Liver (tissue), 9 donors: ENCODE measurements around the gene SIRPA. TPM values are rescaled to one million over a fixed set of nuclear protein-coding genes. Genes with fewer than 3 reads are reported as not detected.
A peak's percentile ranks its signal among the peaks of the same experiment; 100 is the strongest.

Experiments
- DNase-seq: peaks from one replicate; pipeline ENCODE4 v3.0.0-alpha.2; 2017; ENCODE audit warnings: low spot score
- H3K27ac ChIP-seq, 2 donors: one replicate each; pipeline ENCODE4 v1.7.0; 2013; ENCODE audit warnings: inconsistent platforms in 2 of 2, low read length in 2 of 2, control low read depth in 1 of 2, low read depth in 1 of 2, mild to moderate bottlenecking in 1 of 2
- H3K27me3 ChIP-seq, 4 donors: one replicate each; pipeline versions ENCODE4 v1.6.1 to v1.7.0; 2013; ENCODE audit warnings: low read length in 3 of 4, inconsistent platforms in 1 of 4, mild to moderate bottlenecking in 1 of 4, moderate library complexity in 1 of 4; ENCODE audit not compliant: control insufficient read depth in 4 of 4, insufficient read depth in 4 of 4
- H3K36me3 ChIP-seq, 4 donors: one replicate each; pipeline versions ENCODE4 v1.6.1 to v1.7.0; 2013; ENCODE audit warnings: low read length in 3 of 4, mild to moderate bottlenecking in 3 of 4, low read depth in 1 of 4, moderate library complexity in 1 of 4; ENCODE audit not compliant: control insufficient read depth in 4 of 4, insufficient read depth in 3 of 4
- H3K4me1 ChIP-seq, 4 donors: one replicate each; pipeline versions ENCODE4 v1.6.1 to v1.7.0; 2013; ENCODE audit warnings: low read length in 3 of 4, mild to moderate bottlenecking in 3 of 4, moderate library complexity in 1 of 4; ENCODE audit not compliant: control insufficient read depth in 4 of 4, insufficient read depth in 4 of 4
- H3K4me3 ChIP-seq, 3 donors: one replicate each; pipeline versions ENCODE4 v1.6.1 to v1.7.0; 2013; ENCODE audit warnings: low read length in 3 of 3, control low read depth in 1 of 3, low read depth in 1 of 3, mild to moderate bottlenecking in 1 of 3
- H3K9ac ChIP-seq, 2 donors: one replicate each; pipeline ENCODE4 v1.7.0; 2013; ENCODE audit warnings: low read length in 2 of 2, mild to moderate bottlenecking in 2 of 2, moderate library complexity in 2 of 2, control low read depth in 1 of 2, low read depth in 1 of 2
- H3K9me3 ChIP-seq, 4 donors: one replicate each; pipeline versions ENCODE4 v1.6.1 to v1.7.0; 2013; ENCODE audit warnings: low read length in 3 of 4; ENCODE audit not compliant: control insufficient read depth in 4 of 4
- EGR1 ChIP-seq, 2 donors: IDR thresholded peaks; 2 replicates each; pipeline ENCODE4 v1.6.1; 2016 to 2018; ENCODE audit warnings: antibody characterized with exemption in 2 of 2, low read depth in 2 of 2
- FOXA1 ChIP-seq: IDR thresholded peaks from 2 replicates; pipeline ENCODE4 v1.6.1; 2016; ENCODE audit warnings: antibody characterized with exemption
- FOXA2 ChIP-seq: IDR thresholded peaks from 2 replicates; pipeline ENCODE4 v1.6.1; 2016; ENCODE audit warnings: antibody characterized with exemption
- GABPA ChIP-seq, 2 donors: IDR thresholded peaks in 1 of 2; conservative IDR thresholded peaks in 1 of 2; 2 replicates each; pipeline ENCODE4 v1.6.1; 2016; ENCODE audit warnings: antibody characterized with exemption in 2 of 2, mild to moderate bottlenecking in 1 of 2, moderate library complexity in 1 of 2
- HNF4G ChIP-seq: IDR thresholded peaks from 2 replicates; pipeline ENCODE4 v1.6.1; 2016; ENCODE audit warnings: antibody characterized with exemption
- JUND ChIP-seq, 2 donors: IDR thresholded peaks; 2 replicates each; pipeline ENCODE4 v1.6.1; 2016; ENCODE audit warnings: antibody characterized with exemption in 2 of 2
- MAX ChIP-seq: IDR thresholded peaks from 2 replicates; pipeline ENCODE4 v1.6.1; 2016; ENCODE audit warnings: antibody characterized with exemption
- NR2F2 ChIP-seq: IDR thresholded peaks from 2 replicates; pipeline ENCODE4 v1.6.1; 2016; ENCODE audit warnings: antibody characterized with exemption
- RAD21 ChIP-seq, 2 donors: IDR thresholded peaks; 2 replicates each; pipeline ENCODE4 v1.6.1; 2016; ENCODE audit warnings: antibody characterized with exemption in 2 of 2, mild to moderate bottlenecking in 2 of 2
- REST ChIP-seq: IDR thresholded peaks from 2 replicates; pipeline ENCODE4 v1.6.1; 2016; ENCODE audit warnings: antibody characterized with exemption, mild to moderate bottlenecking
- RXRA ChIP-seq, 2 donors: IDR thresholded peaks; 2 replicates each; pipeline ENCODE4 v1.6.1; 2017 to 2018; ENCODE audit warnings: antibody characterized with exemption in 2 of 2, mild to moderate bottlenecking in 1 of 2
- SP1 ChIP-seq: IDR thresholded peaks from 2 replicates; pipeline ENCODE4 v1.6.1; 2018; ENCODE audit warnings: antibody characterized with exemption, mild to moderate bottlenecking
- TAF1 ChIP-seq: conservative IDR thresholded peaks from 2 replicates; pipeline ENCODE4 v1.6.1; 2016; ENCODE audit warnings: antibody characterized with exemption, mild to moderate bottlenecking
- YY1 ChIP-seq: IDR thresholded peaks from 2 replicates; pipeline ENCODE4 v1.6.1; 2016; ENCODE audit warnings: antibody characterized with exemption, mild to moderate bottlenecking
- ZBTB33 ChIP-seq: IDR thresholded peaks from 2 replicates; pipeline ENCODE4 v1.6.1; 2016; ENCODE audit warnings: antibody characterized with exemption
- WGBS: extraction: QIAGEN DNeasy Blood & Tissue Kit; methylation state at CpG from one replicate; pipeline ENCODE4 v1.1.7; 2013; 5-methylcytosine and 5-hydroxymethylcytosine counted together
- polyA plus RNA-seq, 2 donors: library from polyadenylated mRNA; stranded (reverse) in 1 of 2; unstranded in 1 of 2; fragments of 200-250 nt in 1 of 2; fragments of >200 nt in 1 of 2; fragmentation: Nextera tagmentation in 1 of 2; extraction: Ambion mirVana in 1 of 2; gene quantifications; one replicate each; pipeline versions ENCODE4 v1.2.1 to v1.2.3, GENCODE V29; 2013 to 2015
- total RNA-seq, 2 donors: library from RNA; depleted of rRNA; stranded (reverse); fragments of >200 nt; gene quantifications; one replicate each; pipeline ENCODE4 v1.2.3, GENCODE V29; 2014
- TF ChIP-seq, protein P1 (sequence below): fragments of 150-350 bp; IDR thresholded peaks from 2 replicates; pipeline ENCODE4 v1.5.1; 2017; ENCODE audit warnings: improper control_type of control experiment, low read depth, low read length; ENCODE audit not compliant: missing input control
- TF ChIP-seq, protein P2 (sequence below): IDR thresholded peaks from 2 replicates; pipeline ENCODE4 v1.6.1; 2016; ENCODE audit warnings: antibody characterized with exemption
- donor health status: healthy.
- donor health status: healthy.
- donor health status: healthy.
- donor health status: healthy.
- donor health status: healthy.

Gene SIRPA
- total and polyA plus RNA-seq, 4 donors, result 5.4 to 47.5 (median 23.2) TPM

GRCh38 chr20:1879934-1880333, 15.3 kb upstream of the SIRPA start:
- no peak for DNase-seq
- Histone ChIP-seq H3K9ac (no peak overlapping the region), H3K27me3 (no peaks in the 10 kb centered on the region), H3K4me3 (no peak overlapping the region), H3K36me3 (no peaks in the 10 kb centered on the region), H3K9me3 (no peaks in the 10 kb centered on the region), H3K27ac (peak overlapping the region; percentile 60 to 86), H3K4me1 (peaks cover 17 to 30% (median 23%) of the 10 kb centered on the region in 4 donors)
- WGBS, result 73% methylated on average over 4 of the region's 4 CpGs
- TF ChIP-seq SP1, result no peak
- TF ChIP-seq, protein P1, sequence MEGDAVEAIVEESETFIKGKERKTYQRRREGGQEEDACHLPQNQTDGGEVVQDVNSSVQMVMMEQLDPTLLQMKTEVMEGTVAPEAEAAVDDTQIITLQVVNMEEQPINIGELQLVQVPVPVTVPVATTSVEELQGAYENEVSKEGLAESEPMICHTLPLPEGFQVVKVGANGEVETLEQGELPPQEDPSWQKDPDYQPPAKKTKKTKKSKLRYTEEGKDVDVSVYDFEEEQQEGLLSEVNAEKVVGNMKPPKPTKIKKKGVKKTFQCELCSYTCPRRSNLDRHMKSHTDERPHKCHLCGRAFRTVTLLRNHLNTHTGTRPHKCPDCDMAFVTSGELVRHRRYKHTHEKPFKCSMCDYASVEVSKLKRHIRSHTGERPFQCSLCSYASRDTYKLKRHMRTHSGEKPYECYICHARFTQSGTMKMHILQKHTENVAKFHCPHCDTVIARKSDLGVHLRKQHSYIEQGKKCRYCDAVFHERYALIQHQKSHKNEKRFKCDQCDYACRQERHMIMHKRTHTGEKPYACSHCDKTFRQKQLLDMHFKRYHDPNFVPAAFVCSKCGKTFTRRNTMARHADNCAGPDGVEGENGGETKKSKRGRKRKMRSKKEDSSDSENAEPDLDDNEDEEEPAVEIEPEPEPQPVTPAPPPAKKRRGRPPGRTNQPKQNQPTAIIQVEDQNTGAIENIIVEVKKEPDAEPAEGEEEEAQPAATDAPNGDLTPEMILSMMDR, result no peak
- no peak for TF ChIP-seq ZBTB33
- TF ChIP-seq TAF1, result no peak
- no peak for TF ChIP-seq YY1
- TF ChIP-seq RAD21 (IDR thresholded peaks at IDR 0.05), result no peak
- TF ChIP-seq, protein P2, sequence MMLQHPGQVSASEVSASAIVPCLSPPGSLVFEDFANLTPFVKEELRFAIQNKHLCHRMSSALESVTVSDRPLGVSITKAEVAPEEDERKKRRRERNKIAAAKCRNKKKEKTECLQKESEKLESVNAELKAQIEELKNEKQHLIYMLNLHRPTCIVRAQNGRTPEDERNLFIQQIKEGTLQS, result no peak
- TF ChIP-seq FOXA1, result no peak
- no peak for TF ChIP-seq EGR1 (IDR thresholded peaks at IDR 0.05; ENCODE audit: low read depth in 2 of 2)
- no peak for TF ChIP-seq RXRA (IDR thresholded peaks at IDR 0.05)
- no peak for TF ChIP-seq HNF4G
- no peak for TF ChIP-seq NR2F2
- no peak for TF ChIP-seq REST
- TF ChIP-seq MAX, result no peak
- no peak for TF ChIP-seq GABPA (IDR thresholded peaks at IDR 0.05 in 1 of 2, conservative IDR thresholded peaks at IDR 0.05 in 1 of 2)
- TF ChIP-seq JUND (IDR thresholded peaks at IDR 0.05), result no peak
- TF ChIP-seq FOXA2, result no peak
